H54 (cell line): ENCODE measurements around the gene SPECC1L.
A peak's percentile ranks its signal among the peaks of the same experiment; 100 is the strongest.

Experiments
- DNase-seq: peaks from one replicate; pipeline ENCODE4 v3.0.0; 2011; ENCODE audit warnings: low spot score, mixed read lengths; ENCODE audit not compliant: insufficient read length
- FAIRE-seq: peaks from 3 replicates; lab custom pipeline; 2011; peaks lifted over from hg19 to GRCh38; lab: Jason Lieb, UNC
- POLR2A ChIP-seq: IDR thresholded peaks from 2 replicates; pipeline ENCODE4 v1.6.1; 2011; ENCODE audit warnings: low read depth, mild to moderate bottlenecking, low read length

Gene SPECC1L

DNA sequence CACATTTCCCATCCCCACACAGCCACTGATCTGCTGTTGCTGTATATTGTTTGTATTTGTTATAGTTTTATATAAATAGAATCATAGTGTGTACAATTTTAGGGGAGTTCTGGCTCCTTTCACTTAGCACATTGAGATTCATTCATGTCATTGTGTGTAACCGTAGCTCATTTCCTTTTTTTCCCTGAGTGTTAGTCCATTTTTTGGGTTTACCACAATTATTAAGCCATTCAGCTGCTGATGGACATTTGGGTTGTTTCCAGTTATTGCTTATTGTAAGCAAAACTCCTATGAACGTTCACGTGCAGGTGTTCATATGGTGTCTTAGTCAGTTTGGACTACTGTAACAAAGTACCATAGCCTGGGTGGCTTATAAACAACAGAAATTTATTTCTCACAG is 123.2 kb downstream of the SPECC1L start:
- no peak for FAIRE-seq
- DNase-seq, result no peak
- no peak for TF ChIP-seq POLR2A

GRCh38 chr22:24394254-24394653 is 123.6 kb downstream of the SPECC1L start:
- DNase-seq, result no peak
- FAIRE-seq, result no peak
- TF ChIP-seq POLR2A, result no peak

GRCh38 chr22:24398409-24398808 is 127.8 kb downstream of the SPECC1L start:
- FAIRE-seq (no peak), DNase-seq (no peak)
- no peak for TF ChIP-seq POLR2A

DNA sequence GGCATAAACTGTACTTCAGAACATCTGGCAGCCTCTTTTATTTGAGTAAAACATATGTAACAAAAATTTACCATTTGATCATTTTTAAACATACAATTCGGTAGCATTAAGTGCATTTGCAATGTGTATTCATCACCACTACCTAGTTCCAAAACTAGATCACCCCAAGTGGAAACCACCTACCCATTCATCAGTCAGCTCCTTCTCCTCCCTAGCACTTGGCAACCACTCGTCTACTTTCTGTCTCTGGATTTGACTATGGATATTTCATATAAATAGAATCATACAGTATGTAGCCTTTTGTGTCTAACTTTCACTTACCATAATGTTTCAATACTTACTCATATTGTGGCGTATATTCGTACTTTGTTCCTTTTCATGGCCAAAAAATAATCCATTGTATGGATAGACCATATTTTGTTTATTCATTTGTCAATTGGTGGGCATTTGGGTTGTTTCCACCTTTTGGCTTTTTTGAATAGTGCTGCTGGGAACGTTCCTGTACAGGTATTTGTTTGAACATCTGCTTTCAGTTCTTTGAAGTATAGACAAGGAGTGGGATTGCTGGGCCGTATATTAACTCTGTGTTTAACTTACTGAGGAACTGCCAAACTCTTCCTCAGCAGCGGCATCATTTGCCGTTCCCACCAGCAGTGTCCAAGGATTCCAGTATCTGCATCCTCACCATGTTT is 129.5 kb downstream of the SPECC1L start:
- TF ChIP-seq POLR2A, result no peak
- FAIRE-seq (no peak), DNase-seq (no peak)

DNA sequence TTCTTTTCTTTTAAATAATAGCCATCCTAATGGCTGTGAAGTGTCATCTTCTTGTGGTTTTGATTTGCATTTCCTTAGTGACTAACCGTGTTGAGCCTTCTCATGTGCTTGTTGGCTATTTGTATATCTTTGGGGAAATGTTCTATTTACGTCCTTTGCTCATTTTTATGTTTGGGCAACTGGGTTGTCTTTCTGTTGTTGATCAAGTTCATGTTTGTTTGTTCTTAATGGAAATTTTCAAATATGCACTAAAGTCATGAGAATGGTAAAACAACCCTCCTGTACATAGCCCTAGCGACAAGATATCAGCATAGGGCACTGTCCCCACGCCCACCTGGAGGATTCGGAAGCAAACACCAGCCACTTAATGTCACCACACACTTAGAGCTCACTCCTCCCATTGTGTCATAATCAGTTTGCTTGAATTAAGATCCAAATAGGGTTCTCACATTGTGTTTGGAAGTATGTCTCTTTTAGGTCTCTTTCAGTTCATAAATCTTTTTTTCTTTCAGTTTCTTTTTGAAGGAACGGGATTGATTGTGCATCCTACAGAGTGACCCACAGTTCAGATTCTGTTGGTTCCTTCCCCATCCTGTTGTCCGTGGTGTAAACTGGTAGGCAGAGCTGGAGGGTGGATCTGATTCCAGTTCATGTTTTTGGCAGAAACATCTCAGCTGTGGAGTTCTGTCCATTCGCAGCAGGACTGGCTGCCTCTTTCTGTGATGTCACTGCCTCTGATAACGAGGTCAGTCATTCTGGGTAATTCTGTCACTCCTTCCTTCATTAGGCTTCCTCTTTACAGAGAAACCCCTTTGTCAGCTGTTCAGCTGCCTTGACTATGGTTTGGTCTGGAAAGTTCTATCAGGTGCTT is 130.3 kb downstream of the SPECC1L start:
- FAIRE-seq (no peak), DNase-seq (no peak)
- TF ChIP-seq POLR2A, result no peak

- no peak for TF ChIP-seq POLR2A
- no peak for FAIRE-seq
Observed at GRCh38 chr22:24401931-24402367, 131.3 kb downstream of the SPECC1L start.

GRCh38 chr22:24402460-24403192 is 132.0 kb downstream of the SPECC1L start:
- no peak for FAIRE-seq

More at GRCh38 chr22:24401931-24402367, 131.3 kb downstream of the SPECC1L start:
- DNase-seq, result no peak

GRCh38 chr22:24403346-24403745 is 132.7 kb downstream of the SPECC1L start:
- TF ChIP-seq POLR2A, result no peak
- no peak for DNase-seq
- FAIRE-seq, result no peak

More at GRCh38 chr22:24402460-24403192, 132.0 kb downstream of the SPECC1L start:
- TF ChIP-seq POLR2A, result no peak
- DNase-seq, result peak; percentile 74

- no peak for FAIRE-seq
- TF ChIP-seq POLR2A, result no peak
- DNase-seq, result no peak
Observed at GRCh38 chr22:24404561-24405275, 134.1 kb downstream of the SPECC1L start.

DNA sequence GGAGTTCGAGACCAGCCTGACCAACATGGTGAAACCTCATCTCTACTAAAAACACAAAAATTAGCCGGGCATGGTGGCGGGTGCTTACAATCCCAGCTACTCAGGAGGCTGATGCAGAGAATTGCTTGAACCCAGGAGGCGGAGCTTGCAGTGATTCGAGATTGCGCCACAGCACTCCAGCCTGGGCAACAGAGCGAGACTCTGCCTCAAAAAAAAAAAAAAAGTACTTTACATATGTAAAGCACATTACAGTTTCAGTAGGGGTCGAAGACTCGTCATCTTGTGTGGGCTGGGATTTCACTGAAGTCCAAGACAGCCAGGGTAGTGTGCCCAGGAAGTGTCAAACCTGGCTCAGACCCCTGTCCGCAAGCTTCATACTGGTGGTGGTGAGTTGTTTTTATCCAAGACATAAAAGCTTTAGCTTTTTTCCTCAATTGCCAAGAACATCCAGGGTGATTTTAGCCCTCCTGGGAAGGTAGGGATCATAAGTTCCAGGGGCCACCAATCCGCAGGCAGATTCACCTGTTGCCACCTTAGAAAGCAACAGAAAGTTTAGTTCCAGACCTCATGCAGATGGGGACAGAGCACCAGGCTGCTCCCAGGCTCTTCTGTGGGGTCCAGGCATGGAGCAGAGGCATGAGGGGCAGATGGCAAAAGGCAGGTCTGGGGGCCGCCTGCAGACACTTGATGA is 135.1 kb downstream of the SPECC1L start:
- DNase-seq (no peak), FAIRE-seq (no peak)
- no peak for TF ChIP-seq POLR2A

- TF ChIP-seq POLR2A, result no peak
- no peak for DNase-seq
- FAIRE-seq, result no peak
Observed at GRCh38 chr22:24406322-24407277, 136.0 kb downstream of the SPECC1L start.

DNA sequence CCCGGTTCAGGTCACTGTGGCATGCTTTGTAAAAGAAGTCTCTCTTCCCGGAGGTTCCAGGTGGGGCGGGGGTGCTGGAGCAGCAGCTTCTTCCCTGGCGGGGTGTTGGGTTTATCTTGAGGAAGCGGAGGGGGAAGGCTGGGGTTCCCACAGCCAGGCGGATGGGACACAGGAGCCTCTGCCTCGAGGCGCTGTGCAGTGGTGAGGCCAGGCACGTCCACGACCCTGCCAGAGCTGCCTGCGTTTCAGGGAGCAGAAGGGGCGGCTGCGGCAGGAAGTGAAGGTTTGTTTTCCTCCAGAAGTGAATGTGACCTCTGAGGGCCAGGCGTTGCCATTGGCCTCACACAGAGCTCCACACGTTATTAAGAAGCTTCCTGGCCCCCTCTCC is 136.6 kb downstream of the SPECC1L start:
- DNase-seq, result no peak
- TF ChIP-seq POLR2A, result no peak
- no peak for FAIRE-seq

DNA sequence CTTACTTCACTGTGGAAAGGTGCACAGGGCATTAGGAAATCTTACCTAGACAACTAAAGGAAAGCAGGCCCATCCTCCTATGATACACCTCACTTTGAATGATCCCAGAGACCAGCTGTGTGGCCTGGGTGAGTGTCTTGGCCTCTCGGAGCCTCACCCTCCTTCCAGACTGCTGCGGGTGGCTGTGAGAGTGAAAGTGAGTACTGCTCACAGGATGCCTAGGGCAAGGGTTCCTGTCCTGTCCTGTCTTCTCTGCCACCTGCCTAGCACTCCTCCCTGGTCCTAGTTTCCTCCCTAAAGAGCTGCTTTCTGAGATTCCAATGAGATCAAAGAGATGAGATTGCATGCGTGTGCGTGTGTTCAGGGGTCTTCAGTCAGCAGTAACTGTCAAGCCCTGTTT is 137.3 kb downstream of the SPECC1L start:
- TF ChIP-seq POLR2A, result no peak
- FAIRE-seq, result no peak
- no peak for DNase-seq
